IPS-NIHi11 (cell line): ENCODE data around the gene IL1RAPL1.

Experiments used
- DNase-seq: peaks from one replicate; pipeline ENCODE4 v3.0.0; 2012; ENCODE audit warnings: mixed read lengths, low spot score

IL1RAPL1 gene

GRCh38 chrX:29531336-29531735, 944.1 kb downstream of the IL1RAPL1 start:
- DNase-seq, result no peak

GRCh38 chrX:29535212-29536162, 948.2 kb downstream of the IL1RAPL1 start:
- DNase-seq, result no peak

GRCh38 chrX:29541038-29541437, 953.8 kb downstream of the IL1RAPL1 start:
- no peak for DNase-seq

GRCh38 chrX:29542152-29542551, 954.9 kb downstream of the IL1RAPL1 start:
- DNase-seq, result no peak

- no peak for DNase-seq
These were observed 958.6 kb downstream of the IL1RAPL1 start for GRCh38 chrX:29545878-29546277.

- no peak for DNase-seq
These were observed 960.6 kb downstream of the IL1RAPL1 start for GRCh38 chrX:29547877-29548276.

GRCh38 chrX:29553542-29553941, 966.3 kb downstream of the IL1RAPL1 start:
- DNase-seq, result no peak

- no peak for DNase-seq
These were observed 968.3 kb downstream of the IL1RAPL1 start for GRCh38 chrX:29555465-29556091.

GRCh38 chrX:29560065-29560464, 972.8 kb downstream of the IL1RAPL1 start:
- DNase-seq, result no peak

GRCh38 chrX:29561417-29561816, 974.2 kb downstream of the IL1RAPL1 start:
- no peak for DNase-seq

GRCh38 chrX:29580560-29580959, 993.3 kb downstream of the IL1RAPL1 start:
- no peak for DNase-seq

- DNase-seq, result no peak
These were observed 994.0 kb downstream of the IL1RAPL1 start for GRCh38 chrX:29581223-29581622.

- no peak for DNase-seq
These were observed 999.9 kb downstream of the IL1RAPL1 start for GRCh38 chrX:29587107-29587506.

- DNase-seq, result no peak
These were observed 1003.7 kb downstream of the IL1RAPL1 start for GRCh38 chrX:29590921-29591320.

GRCh38 chrX:29604381-29604780, 1017.1 kb downstream of the IL1RAPL1 start:
- DNase-seq, result no peak

GRCh38 chrX:29617276-29617675, 1030.0 kb downstream of the IL1RAPL1 start:
- DNase-seq, result no peak

- DNase-seq, result no peak
These were observed 1030.5 kb downstream of the IL1RAPL1 start for GRCh38 chrX:29617725-29618124.

- no peak for DNase-seq
These were observed 1040.6 kb downstream of the IL1RAPL1 start for GRCh38 chrX:29627833-29628232.

- no peak for DNase-seq
These were observed 1047.3 kb downstream of the IL1RAPL1 start for GRCh38 chrX:29634516-29634915.

GRCh38 chrX:29636331-29636730, 1049.1 kb downstream of the IL1RAPL1 start:
- DNase-seq, result no peak

- no peak for DNase-seq
These were observed 1052.9 kb downstream of the IL1RAPL1 start for GRCh38 chrX:29640106-29640505.

- DNase-seq, result no peak
These were observed 1054.2 kb downstream of the IL1RAPL1 start for GRCh38 chrX:29641461-29641860.

- no peak for DNase-seq
These were observed 1055.9 kb downstream of the IL1RAPL1 start for GRCh38 chrX:29643181-29643580.
